HG03095 (cell line): ENCODE results near the gene SORBS2.
"Not testable (repeated sequence)": the region's sequence is repeated elsewhere in the genome, so short reads cannot be mapped to it uniquely, and the experiment has no call there.

Experiments
- ATAC-seq: cut with Tn5 transposase; IDR thresholded peaks from one replicate; pipeline ENCODE4 v1.9.1; 2021; ENCODE audit warnings: moderate library complexity; ENCODE audit not compliant: unreplicated experiment

Gene SORBS2

DNA sequence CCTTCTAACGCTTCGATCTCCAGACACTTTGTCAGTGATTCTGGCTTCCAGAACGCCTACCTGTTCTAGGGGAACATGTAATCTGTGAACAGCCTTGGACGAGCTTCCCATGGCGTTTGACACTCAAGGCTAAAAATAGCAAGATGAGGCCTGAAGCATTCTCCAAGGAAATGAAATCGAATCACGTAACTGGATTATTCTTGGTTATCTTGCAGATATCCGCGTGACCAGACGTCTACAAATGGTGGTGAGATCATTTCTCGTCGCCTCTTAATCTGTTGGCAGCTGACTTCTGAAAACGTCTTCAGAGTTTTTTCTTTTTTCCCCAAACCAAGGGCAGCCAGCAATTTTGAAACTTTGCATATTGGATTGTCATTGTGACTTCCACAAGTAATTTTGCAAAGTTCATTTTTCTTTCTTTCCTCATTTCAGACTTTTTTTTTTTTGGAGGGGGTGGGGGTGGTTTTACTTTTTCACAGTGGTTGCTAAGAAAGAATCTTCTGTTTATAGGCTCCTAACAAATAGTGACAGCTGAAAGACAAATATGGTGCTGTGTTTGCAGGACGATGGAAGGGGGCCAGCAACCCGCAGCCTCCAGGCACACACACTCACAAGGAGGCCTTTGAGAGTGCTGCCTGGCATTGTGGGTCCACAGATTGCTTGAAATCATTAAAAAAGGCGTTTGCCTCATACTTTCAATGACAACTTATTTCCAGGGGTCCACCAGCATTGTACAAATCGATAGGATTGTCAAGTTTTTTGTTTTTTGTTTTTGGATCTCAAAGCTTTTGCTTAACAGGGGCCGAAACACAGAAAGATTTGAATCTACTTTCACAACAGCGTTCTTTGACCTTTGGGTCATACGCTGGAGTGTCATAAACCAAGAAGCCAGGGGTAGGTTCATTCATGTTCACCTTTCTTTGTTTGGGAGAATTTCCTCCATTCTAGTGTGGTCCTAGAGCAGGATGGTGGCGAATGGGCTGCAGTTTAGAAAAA lies 244.3 kb downstream of the SORBS2 start:
- no peak for ATAC-seq

DNA sequence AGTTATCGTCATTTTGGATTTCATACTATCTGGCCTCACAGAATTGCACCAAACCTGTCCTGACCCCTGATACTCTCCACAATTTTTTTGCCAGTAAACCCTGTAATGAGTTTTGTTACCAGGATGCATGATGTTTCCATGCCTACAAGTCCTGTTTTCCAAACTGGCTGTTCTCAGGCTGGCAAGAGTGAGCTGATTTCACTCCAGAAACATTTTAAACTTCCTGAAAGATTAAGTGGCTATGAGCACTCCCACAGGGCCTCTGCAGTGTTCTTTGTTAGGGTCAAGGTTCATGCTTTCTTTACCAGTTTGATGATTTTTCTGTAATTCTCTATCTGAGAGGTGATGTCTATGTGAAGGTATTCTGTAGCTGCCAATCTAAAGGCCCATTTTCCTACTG lies 245.0 kb downstream of the SORBS2 start:
- ATAC-seq: no peak

DNA sequence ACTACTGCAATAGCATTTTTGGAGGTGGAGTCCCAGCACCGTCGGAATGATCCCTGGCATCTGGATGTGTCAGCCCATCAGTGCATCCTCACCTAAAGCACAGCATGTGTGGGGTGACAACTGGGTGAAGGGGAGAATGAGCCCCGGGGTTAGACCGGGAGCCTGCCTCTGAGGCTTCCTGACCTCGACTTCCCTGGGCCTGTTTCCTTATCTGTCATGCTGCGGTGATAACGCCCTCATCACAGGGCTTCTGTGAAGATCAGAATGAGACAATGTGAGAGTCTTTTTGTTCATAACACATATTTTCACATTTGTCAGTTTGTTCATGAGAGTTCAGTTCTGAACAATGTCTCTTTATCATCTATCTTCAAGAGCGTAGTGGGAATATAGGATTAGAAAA lies 245.6 kb downstream of the SORBS2 start:
- no peak for ATAC-seq

DNA sequence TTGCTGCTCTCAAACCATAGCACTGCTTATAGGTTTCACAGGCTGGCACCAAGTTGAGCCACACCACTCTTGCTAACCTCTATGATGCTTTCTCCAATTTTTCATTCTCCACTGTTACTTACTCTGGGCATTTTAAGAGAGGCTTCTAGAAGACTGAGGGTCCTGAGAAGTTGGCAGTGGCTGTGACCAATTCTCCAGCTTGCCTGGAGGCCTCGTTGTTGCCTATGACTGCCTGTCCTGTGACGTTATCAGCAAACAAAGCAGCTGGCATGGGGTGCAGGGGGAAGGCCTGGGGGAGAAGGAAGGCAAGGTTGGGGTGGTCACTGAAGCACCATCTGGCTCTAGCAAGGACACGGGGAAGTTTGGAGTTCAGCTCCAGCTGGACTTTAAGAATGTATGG lies 246.3 kb downstream of the SORBS2 start:
- no peak for ATAC-seq

DNA sequence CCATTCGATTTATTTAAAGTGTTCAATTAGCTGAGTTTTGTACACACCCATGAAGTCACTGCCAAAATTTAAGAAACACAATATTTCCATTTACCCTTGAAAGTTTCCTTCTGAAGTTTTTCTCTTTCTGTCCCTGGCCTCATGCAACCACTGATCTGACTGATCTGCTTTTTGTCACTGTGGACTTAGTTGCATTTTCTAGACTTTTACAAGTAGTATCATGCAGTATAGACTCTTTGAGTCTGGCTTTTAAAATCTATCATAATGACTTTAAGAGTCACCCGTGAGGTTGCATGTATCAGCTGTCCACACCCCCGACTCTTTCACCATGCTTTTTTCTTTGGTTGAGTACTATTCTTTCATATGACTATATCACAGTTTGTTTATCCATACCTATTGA lies 247.6 kb downstream of the SORBS2 start:
- no peak for ATAC-seq

DNA sequence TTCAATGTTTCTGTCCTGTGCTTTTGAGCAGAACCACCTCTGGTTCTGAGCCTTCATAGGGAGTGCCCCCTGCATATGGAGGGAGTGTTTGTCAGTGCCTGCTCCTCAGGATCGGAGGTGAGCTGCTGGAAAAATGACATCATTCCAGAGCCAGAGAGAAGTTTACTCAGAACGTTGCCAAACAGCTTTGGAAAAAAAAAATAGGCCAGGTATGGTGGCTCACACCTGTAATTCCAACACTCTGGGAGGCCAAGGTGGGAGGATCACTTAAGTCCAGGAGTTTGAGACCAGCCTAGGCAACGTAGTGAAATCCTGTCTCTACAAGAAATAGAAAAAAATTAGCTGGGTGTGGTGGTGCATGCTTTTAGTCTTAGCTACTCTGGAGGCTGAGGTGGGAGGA lies 249.5 kb downstream of the SORBS2 start:
- no peak for ATAC-seq

DNA sequence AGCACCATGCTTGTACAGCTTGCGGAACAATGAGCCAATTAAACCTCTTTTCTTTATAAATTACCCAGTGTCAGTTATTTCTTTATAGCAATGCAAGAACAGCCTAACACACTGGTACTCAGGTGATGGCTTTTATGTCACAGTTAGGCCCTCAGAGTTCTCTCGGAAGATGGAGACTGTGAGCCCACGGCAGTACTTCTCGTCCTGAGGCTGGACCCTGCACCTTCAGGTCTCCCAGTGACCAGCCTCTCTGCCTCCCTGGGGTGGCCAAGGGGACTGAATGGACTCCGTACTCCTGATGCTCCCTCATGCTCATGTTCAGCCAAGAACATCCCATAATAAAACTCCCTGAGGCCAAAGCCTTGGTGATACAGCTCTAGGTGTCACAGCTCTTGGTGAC lies 251.7 kb downstream of the SORBS2 start:
- ATAC-seq: no peak

DNA sequence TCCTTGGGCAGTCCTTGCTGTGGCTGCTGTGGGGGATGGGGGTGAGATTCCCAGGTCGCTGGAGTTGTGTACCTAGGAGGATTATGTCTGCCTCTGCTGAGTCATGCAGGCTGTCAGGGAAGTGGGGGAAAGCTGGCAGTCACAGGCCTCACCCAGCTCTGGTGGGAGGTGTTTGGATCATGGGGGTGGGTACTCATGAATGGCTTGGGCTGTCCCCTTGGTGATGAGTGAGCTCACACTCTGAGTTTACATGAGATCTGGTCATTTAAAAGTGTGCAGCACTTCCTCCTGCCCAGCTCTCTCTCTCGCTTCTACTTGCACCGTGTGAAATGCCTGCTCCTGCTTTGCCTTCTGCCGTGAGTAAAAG lies 252.1 kb downstream of the SORBS2 start:
- ATAC-seq: no peak

DNA sequence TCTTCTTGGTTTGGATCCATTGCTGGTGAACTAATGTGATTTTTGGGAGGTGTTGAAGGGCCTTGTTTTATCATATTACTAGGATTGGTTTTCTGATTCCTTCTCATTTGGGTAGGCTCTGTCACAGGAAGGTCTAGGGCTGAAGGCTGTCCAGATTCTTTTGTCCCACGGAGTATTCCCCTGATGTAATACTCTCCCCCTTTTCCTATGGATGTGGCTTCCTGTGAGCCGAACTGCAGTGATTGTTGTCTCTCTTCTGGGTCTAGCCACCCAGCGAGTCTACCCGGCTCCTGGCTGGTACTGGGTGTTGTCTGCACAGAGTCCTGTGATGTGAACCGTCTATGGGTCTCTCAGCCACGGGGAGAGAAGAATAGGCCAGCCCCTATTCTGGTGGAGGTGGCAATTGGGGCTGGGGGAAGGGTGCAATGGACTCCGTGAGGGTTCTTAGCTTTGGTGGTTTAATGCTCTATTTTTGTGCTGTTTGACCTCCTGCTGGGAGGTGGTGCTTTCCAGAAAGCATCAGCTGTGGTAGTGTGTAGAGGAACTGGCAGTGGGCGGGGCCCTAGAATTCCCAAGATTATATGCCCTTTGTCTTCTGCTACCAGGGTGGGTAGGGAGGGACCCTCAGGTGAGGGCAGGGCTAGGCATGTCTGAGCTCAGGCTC lies 252.6 kb downstream of the SORBS2 start:
- ATAC-seq: not testable (repeated sequence)

DNA sequence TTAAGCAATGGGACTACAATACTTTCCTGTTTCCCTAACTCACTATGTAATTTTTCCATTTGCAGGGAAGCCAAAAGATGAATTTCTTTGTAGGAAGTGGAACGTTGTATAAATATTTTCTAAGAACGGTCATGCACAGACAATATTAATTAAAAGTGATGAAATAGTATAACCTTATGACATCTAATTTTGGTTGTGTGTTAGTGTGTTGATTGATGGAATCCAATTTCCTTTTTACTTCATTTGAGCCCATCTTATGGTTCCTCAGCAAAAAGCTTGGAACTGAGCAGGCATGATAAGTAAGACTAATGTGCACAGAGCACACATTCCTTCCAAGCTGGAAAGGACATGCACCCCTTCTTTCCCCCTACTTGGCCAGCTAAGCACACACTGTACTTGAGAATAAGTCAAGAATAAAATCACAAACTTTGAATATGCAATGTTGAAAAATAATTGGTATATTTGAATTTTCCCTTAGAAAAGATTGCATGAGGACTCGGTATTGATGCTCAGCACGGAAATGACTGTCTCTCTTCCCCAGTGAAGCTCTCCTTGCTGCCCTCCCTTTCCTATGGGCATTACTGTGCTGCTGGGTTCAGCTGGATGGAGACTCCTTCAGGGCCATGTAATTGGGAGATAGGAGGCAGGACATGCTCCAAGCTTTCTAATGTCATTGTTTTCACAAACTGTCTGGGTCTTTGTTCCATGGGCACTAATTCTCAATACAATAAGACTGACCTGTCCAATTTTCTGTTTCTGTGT lies 257.4 kb downstream of the SORBS2 start:
- no peak for ATAC-seq

DNA sequence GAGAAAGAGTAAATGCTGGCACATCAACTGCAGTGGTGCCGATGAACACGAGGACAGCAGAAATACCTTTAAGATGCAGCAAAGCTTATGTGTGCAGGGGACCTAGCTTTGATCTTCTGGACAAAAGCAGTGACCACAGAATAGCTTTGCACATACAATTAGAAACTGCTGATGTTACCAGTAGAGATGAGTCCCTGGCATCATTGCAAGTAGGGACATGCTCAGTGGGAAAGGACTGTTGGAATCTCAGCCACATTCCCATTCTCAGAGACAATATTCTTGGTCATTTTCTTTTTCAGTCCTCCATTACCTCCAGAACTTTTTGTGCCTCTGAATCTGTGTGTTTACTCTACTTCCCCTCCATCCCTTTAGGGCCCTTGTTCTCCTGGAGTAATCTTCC lies 259.7 kb downstream of the SORBS2 start:
- ATAC-seq: no peak

DNA sequence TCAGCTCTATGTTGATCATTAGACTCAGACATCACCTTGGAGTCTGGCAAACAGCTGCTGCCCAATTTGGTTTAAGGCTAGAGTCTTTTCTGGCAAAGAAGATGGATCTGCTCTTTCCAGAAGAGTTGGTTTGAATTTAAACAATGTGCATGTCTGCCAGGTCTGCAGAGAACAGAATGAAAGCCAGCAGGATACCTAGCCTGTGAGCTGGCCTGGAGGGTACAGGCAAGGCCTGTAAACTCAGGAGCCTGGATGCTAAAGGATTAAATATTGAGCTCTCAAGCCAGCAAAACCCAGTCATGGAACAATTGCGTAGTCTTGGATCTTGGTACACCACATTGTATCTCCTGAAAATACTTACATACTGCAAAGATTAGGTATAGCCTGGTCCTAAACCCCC lies 261.1 kb downstream of the SORBS2 start:
- no peak for ATAC-seq

DNA sequence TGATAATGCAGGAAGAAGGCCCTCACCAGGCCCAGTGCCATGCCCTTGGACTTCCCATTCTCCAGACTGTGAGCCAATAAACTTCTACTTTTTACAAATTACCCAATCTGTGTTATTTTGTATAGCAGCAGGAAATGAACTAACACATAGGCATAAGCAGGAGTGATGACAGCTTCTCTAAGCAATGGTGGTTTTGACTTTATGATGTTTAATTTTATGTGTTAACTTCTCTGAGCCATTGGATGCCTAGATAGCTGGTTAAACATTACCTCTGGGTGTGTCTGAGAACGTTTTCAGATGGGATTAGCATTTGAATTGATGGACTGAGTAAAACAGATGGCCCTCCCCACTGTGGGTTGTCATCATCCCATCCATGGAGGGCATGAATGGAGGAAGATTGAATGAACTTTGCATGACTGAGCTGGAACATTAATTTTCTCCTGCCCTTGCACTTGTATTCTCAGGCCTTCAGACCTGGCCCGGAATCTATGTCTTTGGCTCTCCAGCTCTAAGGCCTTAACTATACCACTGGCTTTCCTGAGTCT lies 262.8 kb downstream of the SORBS2 start:
- no peak for ATAC-seq

DNA sequence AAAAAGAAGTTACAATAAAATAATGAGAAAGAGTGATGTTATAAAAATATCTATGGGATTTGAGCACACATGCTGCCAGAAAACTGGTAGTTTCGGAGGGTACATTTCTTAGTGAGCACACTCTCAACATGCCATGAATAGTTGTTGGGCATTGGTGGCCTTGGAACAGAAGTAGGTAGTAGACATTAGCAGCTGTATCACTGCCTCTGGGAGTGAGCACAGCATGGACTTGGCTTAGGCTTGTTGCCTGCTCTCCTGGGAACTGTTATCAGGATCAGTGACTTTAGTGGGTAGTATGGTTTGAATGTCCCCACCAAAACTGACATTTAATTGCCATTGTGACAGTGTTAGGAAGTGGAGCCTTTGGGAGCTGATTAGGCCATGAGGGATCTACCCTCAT lies 263.4 kb downstream of the SORBS2 start:
- no peak for ATAC-seq

DNA sequence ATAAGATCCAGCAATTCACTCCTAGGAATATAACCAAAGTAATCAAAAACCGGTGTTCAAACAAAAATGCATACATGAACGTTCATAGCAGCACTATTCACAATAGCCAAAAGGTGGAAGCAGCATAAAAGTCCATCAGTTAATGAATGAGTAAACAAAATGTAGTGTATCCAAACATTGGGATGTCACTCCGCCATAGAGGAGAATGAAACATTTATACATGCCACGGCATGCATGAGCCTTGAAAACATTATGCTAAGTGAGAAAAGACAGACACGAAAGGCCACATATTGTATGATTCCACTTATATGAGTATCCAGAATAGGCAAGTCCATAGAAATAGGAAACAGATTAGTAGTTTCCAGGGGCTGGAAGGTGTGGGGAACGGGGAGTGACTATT lies 265.7 kb downstream of the SORBS2 start:
- no peak for ATAC-seq

DNA sequence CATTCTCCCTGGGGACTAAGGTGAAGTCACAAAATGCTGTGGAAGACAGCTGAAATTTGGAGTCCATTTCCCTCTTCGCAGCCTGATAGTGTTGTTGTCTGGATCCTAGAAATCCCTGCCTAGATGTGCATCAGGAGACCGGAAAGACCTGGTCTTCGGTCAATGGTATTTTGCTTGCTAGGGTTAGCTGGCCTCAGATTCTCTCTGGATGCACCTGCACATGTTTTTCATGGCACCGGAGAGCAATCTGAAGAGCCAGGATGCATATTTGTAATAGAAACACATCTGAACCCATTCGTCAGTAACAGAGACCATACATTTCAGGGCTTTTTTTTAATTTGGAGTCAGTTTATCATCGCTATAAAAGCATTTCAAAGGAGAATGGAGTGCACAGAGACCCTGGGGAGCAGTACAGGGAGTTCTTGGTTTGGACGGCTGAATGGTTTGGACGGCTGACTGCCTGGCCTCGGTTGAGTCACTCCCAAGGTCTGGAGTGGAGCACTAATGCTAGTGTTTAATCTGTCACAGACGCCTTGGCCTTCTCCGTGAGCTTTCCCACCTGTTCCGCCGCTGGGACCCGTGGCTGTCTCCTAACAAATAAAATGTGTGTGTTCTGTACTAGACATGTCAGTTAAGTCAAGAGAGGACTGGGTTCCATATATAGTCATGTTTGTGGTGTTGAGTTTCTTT lies 269.2 kb downstream of the SORBS2 start:
- no peak for ATAC-seq

DNA sequence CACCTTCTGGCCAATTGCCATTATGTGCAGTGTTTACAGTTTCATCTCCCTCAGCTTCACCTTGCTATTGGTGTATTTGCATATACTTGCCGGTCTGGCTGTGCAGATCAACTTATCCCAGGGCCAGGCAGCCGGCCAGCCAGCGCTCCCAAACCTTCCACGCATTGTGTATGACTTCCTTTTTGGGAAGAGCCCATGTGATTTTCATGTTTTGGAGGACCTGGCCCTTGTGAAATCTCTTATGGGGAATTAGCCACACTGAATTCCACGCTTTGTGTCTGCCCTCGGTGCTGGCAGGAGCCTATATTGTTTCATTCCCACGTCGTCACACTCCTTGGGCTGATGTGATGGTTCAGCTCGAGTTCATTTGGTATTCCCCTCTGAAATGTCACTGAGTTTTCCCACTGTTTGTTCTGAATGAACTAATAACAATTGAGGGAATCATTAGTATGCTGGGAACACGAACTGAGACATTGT lies 270.7 kb downstream of the SORBS2 start:
- no peak for ATAC-seq

DNA sequence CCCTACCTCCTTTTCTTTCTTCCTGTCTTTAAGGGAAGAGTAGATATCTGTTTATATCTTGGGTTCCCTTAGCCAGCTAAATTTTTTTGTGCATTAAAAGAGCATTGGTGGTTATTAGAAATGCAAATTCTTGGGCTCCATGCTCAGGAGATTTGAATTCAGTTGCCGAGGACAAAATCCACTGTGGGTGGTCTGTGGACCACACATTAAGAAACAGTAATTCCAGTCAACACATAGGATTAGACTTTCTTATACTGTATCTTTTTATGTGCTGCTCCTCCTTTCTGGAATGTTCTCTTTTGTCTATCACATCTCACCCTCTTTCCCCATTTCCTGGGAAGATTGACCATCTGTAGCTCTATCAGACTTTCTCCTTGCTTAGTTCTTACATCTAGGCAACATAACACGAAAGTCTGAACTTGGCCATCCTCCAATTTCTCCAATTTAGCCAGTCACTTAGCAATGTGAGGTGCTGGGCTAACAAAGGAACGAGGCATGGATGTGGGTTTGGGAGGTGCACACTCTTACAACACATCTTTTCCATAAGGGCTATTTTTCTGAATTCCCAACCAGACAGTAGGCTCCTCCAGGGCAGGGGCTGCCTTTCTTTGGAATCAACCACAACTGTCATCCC lies 271.4 kb downstream of the SORBS2 start:
- ATAC-seq: no peak

DNA sequence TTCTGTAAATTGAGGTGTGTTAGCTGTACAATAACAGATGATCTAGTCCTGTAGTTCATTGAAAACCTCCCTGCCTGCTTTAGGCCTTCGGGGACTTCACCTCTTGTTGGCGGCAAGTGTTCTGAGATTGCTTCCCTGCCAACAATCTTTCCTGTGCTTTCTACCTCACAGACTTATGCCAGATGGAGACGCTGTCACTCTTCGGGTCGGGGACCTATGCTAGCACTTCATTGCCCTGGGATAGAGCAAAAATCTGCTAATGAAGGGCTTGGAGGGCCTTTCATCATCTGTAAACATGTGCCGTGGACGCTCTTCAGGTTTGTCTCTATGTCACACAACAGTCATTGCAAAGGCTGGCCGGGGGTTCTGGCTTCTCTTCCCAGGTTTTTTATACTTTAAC lies 272.0 kb downstream of the SORBS2 start:
- ATAC-seq: no peak

DNA sequence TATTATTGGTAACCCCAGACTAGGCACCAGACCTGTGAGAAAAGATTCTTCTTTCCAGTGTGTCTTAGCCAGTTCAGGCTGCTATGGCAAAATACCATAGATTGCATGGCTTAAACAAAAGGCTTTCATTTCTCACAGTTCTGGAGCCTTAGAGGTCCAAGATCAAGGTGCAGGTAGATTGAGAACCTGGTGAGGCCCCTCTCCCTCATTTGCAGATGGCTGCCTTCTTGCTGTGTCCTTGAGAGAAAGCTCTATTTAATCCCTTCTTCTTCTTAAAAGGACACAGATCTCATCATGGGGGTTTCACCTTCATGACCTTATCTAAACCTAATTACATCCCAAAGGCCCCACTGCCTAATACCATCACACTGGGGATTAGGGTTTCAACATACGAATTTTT lies 273.2 kb downstream of the SORBS2 start:
- no peak for ATAC-seq
